GM13976 (cell line): ENCODE measurements around the gene PWWP2B.

Experiments used
- DNase-seq: peaks from one replicate; pipeline ENCODE4 v3.0.0; 2012; ENCODE audit warnings: low spot score
- CTCF ChIP-seq: IDR thresholded peaks from 2 replicates; pipeline ENCODE4 v1.5.1; 2012; ENCODE audit warnings: borderline replicate concordance, mild to moderate bottlenecking; ENCODE audit not compliant: insufficient read depth; ENCODE audit errors: extremely low read depth, missing control alignments, control extremely low read depth
- in situ Hi-C: fragments of 300-500 bp; cut with MboI; formaldehyde crosslinking; loops from one replicate; pipeline ENCODE4 v1.12.0; 2022; ENCODE audit warnings: low sequenced_read_pairs, mixed read lengths, inconsistent platforms; ENCODE audit not compliant: unreplicated experiment

Gene PWWP2B

DNA sequence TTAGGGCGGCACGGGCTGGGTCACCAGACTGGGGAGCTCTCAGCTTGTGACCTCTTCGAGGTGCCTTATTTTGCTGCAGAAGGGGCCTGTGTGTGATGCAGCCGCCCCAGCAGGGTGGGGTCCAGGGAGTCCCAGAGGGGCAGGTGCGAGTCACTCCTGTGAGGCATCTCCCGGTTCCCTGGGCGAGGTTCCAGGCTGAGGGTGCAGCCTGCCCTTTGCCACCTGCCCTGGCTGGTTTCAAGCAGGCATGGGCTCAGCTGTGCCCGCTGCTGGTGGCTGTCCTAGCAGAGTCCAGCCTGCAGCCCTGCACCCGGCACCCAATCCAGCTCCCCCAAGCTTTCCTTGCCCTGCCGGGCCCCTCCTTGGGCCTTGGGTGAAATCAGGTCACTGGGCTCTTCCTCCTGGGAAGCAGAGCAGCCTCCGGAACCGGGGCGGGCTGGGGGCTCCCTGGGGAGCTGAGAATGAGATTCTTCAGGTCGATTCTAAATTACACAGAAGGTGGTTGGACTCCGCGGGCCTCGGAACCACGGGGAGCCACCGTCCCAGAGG, 64.8 kb downstream of the PWWP2B start:
- no peak for DNase-seq
- no peak for TF ChIP-seq CTCF
- in situ Hi-C loops: no loop called here

DNA sequence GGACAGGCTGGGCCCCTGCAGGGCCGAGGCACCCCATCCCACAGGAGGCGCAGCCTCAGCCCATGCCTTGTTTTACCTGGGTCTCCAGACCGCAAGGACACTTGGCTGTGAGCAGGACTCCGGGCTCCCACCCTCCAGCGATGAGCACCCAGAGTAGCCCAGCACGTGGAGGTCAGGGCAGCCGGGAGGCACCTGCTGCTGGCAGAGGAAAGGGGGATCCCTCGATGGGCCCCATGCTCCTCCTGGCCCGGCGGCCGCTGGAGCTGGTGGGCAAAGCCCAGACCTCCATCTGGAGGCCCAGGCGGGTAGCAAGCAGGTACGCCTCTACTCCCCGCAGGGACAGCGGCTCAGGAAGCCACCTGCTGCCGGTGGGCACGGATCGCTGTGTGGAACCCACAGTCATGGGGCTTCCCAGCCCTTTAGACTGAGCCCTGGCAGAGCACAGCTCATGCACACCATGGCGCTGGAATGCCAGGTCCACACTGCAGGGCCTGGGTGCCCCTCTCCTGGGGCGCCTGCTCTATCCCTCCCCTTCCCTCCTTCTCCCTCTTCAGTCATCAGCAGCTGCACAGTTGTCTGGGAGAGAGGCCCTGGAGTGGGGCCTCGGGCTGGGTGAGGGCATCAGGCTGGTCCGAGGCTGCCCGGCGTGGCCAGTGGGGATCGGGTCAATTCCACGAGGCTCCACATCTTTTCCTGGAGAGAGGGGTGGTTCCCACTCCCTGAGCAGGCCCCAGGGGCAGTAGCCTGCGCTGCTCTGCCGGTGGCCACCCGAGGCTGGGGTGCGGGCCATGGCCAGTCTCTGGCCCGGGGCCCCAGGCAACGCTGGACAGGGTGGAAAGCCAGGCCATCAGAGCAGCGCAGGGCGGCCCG, 65.7 kb downstream of the PWWP2B start:
- in situ Hi-C loops: no loop called here
- DNase-seq: no peak
- TF ChIP-seq CTCF: no peak

- DNase-seq: no peak
- no peak for TF ChIP-seq CTCF
- in situ Hi-C loops: no loop called here
Measured at GRCh38 chr10:132463333-132464255, 66.6 kb downstream of the PWWP2B start.

DNA sequence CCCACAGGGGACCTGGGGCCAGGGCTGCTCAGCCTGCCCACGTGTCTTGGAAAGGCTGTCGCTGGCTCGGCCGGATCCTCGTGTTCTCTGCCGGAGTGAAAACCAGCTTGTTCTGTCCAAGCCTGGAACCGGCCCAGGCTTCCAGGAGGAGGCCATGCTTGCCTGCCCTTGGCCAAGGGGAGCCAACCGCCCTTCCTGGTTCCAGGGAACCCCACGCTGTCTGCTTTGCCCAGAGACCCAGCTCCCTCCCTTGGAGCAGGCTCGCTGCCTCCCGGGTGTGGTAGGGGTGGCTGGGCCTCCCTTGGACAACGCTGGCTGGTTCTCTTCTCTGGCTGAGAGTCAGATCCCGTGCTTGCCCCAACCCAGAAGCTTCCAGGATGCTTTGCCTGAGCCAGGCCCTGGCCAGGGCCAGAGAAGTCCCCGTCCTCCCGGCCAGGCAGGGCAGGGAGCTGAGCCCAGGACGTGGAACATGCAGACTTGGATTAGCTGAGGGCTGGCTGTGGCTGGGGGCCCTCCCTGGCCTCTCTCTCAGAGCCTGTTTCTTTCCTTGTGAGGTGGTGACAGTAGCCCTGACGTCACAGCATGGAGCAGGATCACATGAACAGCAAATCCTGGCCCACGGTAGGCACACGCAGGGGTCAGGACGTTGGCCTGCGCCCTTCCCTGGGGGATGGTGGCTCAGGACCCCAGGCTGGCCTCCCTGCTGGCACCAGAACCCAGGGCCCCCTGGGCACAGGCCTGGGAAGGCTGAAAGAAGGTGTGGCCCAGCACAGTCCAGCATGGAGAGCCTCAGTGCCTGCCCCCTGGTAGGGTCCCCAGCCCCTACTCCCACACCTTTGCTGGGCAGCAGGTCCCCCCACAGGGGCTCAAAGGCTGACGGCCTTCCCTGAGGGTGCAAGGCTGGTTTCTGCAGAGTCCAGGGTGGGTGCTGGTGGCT, 67.5 kb downstream of the PWWP2B start:
- DNase-seq: no peak
- TF ChIP-seq CTCF: no peak
- in situ Hi-C loops: no loop called here

DNA sequence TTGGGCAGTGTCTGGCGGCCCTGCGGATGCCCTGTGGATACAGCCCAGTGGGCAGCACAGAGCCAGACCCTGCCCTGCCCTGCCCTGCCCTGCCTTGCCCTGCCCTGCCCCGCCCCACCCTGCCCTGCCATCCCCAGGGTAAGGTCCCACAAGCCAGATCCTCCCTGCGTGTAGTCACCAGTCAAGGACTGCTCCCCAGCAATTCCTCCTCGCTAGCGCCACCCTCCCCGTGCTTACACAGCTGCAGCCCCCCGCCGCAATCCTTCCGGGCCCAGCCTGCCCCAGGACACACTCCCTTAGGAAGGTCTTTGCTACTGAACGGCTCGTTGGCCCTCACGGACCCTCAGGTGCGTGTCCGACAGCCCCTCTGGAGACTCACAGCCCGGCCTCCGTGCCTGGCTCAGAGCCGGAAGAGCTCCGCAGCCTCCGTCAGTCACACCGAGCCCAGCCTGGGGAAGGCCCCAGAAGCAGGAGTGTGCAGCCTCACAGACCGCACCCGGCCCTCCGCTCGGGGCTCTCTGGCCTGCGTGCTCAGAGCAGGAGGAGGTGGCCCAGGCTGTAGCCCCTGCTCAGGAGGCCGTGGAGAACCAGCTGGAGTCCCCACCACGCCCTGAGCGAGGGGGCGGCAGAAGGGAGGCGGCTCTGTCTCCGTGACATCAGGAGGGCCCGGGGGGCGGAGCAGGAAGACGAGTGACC, 68.3 kb downstream of the PWWP2B start:
- in situ Hi-C loops: no loop called here
- no peak for TF ChIP-seq CTCF
- DNase-seq: no peak
